ENCODE measurements around the gene HSD11B2.

Gene HSD11B2

GRCh38 chr16:67481561-67482232 lies 50.8 kb downstream of the HSD11B2 start:
- DNase-seq = peak in 1 of 2 experiments; percentile 33

DNA sequence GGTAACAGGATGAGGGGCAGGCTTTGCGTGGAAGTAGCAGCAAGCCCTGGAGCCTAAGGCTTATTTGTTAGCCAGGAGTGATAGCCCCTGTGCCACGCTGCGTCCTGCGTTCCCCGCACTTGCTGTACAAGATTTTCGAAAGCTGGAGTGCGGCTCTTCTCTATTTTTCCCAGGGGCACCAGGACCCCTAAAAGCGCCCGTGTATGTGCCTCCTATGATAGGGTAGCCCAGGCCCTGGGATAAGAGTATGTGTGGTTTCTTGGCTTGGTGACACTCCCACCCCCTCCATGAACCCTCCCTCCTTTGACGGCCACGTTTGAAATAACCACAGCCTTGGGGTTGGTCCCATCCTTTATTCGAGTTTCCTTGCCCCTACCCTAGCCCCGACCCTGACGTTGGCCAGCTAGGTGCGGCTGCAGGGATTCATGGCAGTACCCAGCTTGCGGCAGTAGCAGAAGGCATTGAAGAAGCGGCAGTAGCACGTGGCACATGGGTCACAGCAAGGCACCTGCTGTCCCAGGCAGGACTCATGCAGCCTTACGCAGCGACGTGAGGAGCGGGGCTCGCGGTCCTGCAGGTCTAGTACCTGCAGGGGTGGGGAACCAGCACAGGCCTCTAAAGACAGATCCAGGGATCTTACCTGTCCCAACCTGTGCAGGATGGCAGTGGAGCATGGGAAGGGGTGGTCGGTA lies 51.5 kb downstream of the HSD11B2 start:
- DNase-seq = no peak

DNA sequence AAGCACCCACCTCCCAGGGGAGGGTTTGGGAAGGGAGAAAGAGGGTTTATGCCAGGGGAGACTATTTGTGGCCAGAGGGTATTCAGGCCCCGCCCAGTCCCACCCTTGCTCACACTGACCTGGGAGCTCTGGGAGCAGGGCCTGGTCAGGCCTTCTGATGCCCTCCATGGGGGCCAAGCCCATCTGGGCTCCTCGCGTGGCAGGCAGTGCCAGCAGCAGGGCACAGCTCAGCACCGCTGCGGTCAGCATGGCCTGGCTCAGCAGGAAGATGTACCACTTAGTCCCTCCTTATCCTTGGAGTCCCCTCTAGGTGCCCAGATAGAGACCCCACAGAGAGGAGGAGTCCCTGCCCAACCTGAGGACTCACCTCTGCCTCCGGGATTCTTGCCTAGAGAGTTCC lies 52.2 kb downstream of the HSD11B2 start, which contains the start of gene AGRP:
Gene AGRP, minus strand, starts transcription at position 398 of the 400 bp plus-strand sequence. Its CDS starts 149 bp downstream, at position 249.
- no peak for DNase-seq

DNA sequence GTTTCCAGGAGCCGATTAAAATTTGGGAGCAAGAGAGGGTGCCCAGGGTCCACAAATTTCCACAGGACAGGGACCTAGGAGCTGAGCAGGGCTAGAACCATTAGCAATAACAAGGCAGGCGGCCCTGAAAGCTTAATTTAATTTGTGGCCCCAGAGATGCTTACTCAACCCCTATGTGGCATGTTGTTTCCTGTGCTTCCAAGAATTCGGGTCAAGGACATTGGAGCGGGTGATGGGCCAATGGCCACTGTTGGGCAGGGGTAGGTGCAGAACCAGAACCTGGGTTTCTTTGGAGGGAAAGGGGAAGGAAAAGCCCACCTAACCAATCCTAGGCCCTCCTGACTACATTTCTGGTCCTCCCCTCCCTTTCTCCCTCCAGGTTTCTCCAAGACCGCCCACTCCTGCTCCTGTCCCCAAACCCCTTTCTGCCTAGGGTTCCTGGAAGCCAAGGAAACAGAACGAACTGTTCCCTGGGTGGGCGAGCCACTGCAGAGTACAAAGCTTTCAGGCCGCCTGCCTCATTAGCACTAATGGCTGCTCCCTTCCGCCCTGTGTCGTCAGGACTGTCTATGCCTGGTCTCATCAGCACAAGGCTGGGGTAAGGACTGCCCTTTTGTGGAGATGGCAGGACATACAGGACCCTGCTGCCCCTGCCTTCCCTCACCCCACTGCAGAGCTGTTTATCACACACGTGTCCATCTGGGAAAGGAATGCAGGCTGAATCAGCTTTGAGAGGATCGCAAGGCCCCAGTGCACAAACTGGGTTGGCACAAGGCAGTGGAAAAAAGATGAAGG lies 53.0 kb downstream of the HSD11B2 start:
- no peak for DNase-seq

DNA sequence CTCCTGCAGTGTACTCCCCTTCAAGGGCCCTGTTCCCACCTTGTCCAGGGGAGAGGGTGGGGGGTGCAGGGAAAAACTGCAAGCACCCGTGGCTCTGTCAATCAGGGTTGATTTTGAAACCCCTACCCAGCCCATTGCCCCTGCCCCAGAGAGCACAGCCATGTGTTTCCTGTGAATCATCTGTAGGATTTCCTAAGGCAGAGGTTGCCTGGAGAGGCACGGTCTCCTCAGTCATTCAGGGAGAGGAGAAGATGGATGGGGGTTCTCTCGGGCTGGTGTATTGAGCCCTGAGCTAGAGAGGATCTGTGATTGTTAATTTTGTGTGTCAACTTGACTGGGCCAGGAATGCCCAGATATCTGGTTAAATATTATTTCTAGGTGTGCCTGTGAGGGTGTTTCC lies 55.9 kb downstream of the HSD11B2 start:
- no peak for DNase-seq
